ENCODE results near the gene GRXCR1.

DNA sequence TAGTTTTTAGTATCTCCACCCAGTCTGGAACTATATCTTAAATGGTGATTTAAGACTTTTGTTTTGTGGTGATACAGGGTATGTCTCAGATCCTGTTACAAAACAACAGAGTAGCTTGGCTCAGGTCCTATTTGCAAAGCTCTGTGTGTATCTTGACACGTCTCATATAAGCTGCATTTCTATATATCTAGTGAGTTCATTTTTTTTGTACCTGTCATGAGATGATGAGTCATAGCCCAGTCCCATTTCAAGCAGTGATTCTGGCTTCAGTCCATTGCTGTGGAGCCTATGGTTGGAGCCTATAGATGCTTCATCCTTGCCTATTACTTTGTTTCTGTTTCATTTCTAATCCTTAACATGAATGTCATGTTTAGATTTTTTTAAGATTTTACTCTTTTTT is 23.0 kb downstream of the GRXCR1 start:
- TF ChIP-seq, protein P1, sequence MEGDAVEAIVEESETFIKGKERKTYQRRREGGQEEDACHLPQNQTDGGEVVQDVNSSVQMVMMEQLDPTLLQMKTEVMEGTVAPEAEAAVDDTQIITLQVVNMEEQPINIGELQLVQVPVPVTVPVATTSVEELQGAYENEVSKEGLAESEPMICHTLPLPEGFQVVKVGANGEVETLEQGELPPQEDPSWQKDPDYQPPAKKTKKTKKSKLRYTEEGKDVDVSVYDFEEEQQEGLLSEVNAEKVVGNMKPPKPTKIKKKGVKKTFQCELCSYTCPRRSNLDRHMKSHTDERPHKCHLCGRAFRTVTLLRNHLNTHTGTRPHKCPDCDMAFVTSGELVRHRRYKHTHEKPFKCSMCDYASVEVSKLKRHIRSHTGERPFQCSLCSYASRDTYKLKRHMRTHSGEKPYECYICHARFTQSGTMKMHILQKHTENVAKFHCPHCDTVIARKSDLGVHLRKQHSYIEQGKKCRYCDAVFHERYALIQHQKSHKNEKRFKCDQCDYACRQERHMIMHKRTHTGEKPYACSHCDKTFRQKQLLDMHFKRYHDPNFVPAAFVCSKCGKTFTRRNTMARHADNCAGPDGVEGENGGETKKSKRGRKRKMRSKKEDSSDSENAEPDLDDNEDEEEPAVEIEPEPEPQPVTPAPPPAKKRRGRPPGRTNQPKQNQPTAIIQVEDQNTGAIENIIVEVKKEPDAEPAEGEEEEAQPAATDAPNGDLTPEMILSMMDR (conservative IDR thresholded peaks at IDR 0.05 in 1 of 2, IDR thresholded peaks at IDR 0.05 in 1 of 2; ENCODE audit: extremely low read depth in 1 of 2, insufficient read depth in 1 of 2, low read depth in 1 of 2, low read length in 2 of 2): no peak
- TF ChIP-seq EZH2 (IDR thresholded peaks at IDR 0.05; ENCODE audit: borderline replicate concordance, low read length): no peak
